ENCODE data around the gene SPINK5.

SPINK5 gene

GRCh38 chr5:148060881-148061280, 2.9 kb upstream of the SPINK5 start:
- H3K9me3 ChIP-seq (ENCODE audit: insufficient read depth, low read depth, low read length): peaks cover 16% of the 10 kb centered on the region

DNA sequence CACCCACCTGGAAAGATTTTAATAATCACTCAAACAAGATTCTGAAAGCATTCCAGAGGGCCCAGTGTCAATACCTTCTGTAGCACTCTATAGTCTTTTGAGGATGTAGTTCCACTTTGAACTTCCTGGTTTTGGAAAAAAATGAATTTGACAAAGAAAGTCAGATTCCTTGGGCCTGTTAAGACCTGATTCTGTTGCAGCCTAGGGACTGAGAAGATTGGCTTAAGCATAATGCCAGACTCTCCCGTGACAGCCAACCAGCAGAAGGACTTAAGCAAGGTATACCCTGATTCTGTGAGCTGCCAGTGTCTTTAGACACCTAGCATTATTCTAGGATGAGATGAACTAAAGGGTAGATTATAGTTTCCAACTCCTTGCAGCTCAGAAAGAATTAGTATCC, 6.8 kb downstream of the SPINK5 start:
- H3K27me3 ChIP-seq (ENCODE audit: insufficient read depth, low read length): no peaks in the 10 kb centered on the region
- H3K4me3 ChIP-seq (ENCODE audit: low read length): no peak overlapping the region
- H3K27ac ChIP-seq (ENCODE audit: low read length): no peak overlapping the region
- H3K36me3 ChIP-seq (ENCODE audit: insufficient read depth, low read depth, low read length): no peaks in the 10 kb centered on the region
- peaks cover 5% of the 10 kb centered on the region; the same call in 1 of the 2 replicates for H3K4me1 ChIP-seq (ENCODE audit: insufficient read depth, low read length)
- no peak overlapping the region for H3K9ac ChIP-seq (ENCODE audit: low read depth, low read length)
- H3K9me3 ChIP-seq (ENCODE audit: insufficient read depth, low read depth, low read length): no peaks in the 10 kb centered on the region

More at GRCh38 chr5:148060881-148061280, 2.9 kb upstream of the SPINK5 start:
- Histone ChIP-seq H3K36me3 (ENCODE audit: insufficient read depth, low read depth, low read length) (no peaks in the 10 kb centered on the region), H3K27me3 (ENCODE audit: insufficient read depth, low read length) (no peaks in the 10 kb centered on the region), H3K4me3 (ENCODE audit: low read length) (no peak overlapping the region), H3K4me1 (ENCODE audit: insufficient read depth, low read length) (no peaks in the 10 kb centered on the region), H3K9ac (ENCODE audit: low read depth, low read length) (no peak overlapping the region), H3K27ac (ENCODE audit: low read length) (no peak overlapping the region)

GRCh38 chr5:148072207-148072606, 8.4 kb downstream of the SPINK5 start:
- Histone ChIP-seq H3K27ac (ENCODE audit: low read length) (no peak overlapping the region), H3K27me3 (ENCODE audit: insufficient read depth, low read length) (no peaks in the 10 kb centered on the region), H3K36me3 (ENCODE audit: insufficient read depth, low read depth, low read length) (no peaks in the 10 kb centered on the region), H3K9ac (ENCODE audit: low read depth, low read length) (no peak overlapping the region), H3K4me3 (ENCODE audit: low read length) (no peak overlapping the region), H3K9me3 (ENCODE audit: insufficient read depth, low read depth, low read length) (no peaks in the 10 kb centered on the region), H3K4me1 (ENCODE audit: insufficient read depth, low read length) (peaks cover 2% of the 10 kb centered on the region; the same call in 1 of the 2 replicates)

GRCh38 chr5:148075529-148075928, 11.7 kb downstream of the SPINK5 start:
- Histone ChIP-seq H3K27me3 (ENCODE audit: insufficient read depth, low read length) (no peaks in the 10 kb centered on the region), H3K4me1 (ENCODE audit: insufficient read depth, low read length) (peaks cover 2% of the 10 kb centered on the region; the same call in 1 of the 2 replicates), H3K9me3 (ENCODE audit: insufficient read depth, low read depth, low read length) (no peaks in the 10 kb centered on the region), H3K4me3 (ENCODE audit: low read length) (no peak overlapping the region), H3K9ac (ENCODE audit: low read depth, low read length) (no peak overlapping the region), H3K27ac (ENCODE audit: low read length) (no peak overlapping the region), H3K36me3 (ENCODE audit: insufficient read depth, low read depth, low read length) (no peaks in the 10 kb centered on the region)

DNA sequence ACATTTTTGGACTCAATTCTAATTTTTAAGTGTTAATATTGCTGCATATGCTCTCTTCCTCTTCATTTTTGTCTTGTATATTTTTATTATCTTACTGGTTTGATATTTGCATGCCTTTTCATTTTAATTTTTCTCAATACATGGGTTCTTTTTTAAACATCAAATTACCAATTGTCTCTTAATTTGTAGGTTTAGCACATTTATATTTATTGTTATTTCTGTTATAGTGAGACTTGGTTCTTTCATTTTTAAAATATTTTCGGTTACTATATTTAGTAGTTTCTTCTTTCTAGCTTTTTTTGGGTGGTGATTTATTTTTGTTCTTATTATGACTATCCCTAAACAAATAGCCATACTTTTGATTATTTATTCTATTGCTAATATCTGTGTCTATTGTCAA, 19.4 kb downstream of the SPINK5 start:
- no peak overlapping the region for H3K9ac ChIP-seq (ENCODE audit: low read depth, low read length)
- no peak overlapping the region for H3K27ac ChIP-seq (ENCODE audit: low read length)
- H3K4me3 ChIP-seq (ENCODE audit: low read length): no peak overlapping the region
- H3K9me3 ChIP-seq (ENCODE audit: insufficient read depth, low read depth, low read length): no peaks in the 10 kb centered on the region
- no peaks in the 10 kb centered on the region for H3K27me3 ChIP-seq (ENCODE audit: insufficient read depth, low read length)
- H3K4me1 ChIP-seq (ENCODE audit: insufficient read depth, low read length): no peaks in the 10 kb centered on the region
- no peaks in the 10 kb centered on the region for H3K36me3 ChIP-seq (ENCODE audit: insufficient read depth, low read depth, low read length)

DNA sequence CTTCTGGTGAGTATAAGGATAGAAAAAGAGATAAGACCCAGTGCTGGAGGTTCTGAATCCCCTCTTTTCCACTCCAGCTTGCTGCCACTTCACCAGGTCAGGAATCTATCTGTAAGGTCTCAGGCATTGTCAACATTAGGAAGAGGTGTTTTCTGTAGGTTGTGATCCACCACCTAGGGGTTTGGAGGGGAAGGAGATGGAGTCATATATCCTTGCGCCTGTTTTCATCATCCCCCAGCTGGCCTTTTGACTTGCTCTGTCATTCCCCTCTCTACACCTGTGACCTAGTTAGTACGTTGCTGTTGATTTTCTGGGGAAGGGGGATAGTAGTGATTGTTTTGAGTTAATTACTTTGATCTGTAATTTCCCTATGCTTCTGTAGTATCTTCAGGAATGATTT, 20.5 kb downstream of the SPINK5 start:
- Histone ChIP-seq H3K36me3 (ENCODE audit: insufficient read depth, low read depth, low read length) (no peaks in the 10 kb centered on the region), H3K9ac (ENCODE audit: low read depth, low read length) (no peak overlapping the region), H3K4me3 (ENCODE audit: low read length) (no peak overlapping the region), H3K9me3 (ENCODE audit: insufficient read depth, low read depth, low read length) (no peaks in the 10 kb centered on the region), H3K27ac (ENCODE audit: low read length) (no peak overlapping the region), H3K4me1 (ENCODE audit: insufficient read depth, low read length) (no peaks in the 10 kb centered on the region), H3K27me3 (ENCODE audit: insufficient read depth, low read length) (no peaks in the 10 kb centered on the region)

GRCh38 chr5:148085310-148085709, 21.5 kb downstream of the SPINK5 start:
- no peak overlapping the region for H3K4me3 ChIP-seq (ENCODE audit: low read length)
- no peaks in the 10 kb centered on the region for H3K27me3 ChIP-seq (ENCODE audit: insufficient read depth, low read length)
- no peaks in the 10 kb centered on the region for H3K36me3 ChIP-seq (ENCODE audit: insufficient read depth, low read depth, low read length)
- H3K27ac ChIP-seq (ENCODE audit: low read length): no peak overlapping the region
- H3K4me1 ChIP-seq (ENCODE audit: insufficient read depth, low read length): peaks cover 2% of the 10 kb centered on the region; the same call in 1 of the 2 replicates
- H3K9me3 ChIP-seq (ENCODE audit: insufficient read depth, low read depth, low read length): no peaks in the 10 kb centered on the region
- no peak overlapping the region for H3K9ac ChIP-seq (ENCODE audit: low read depth, low read length)

- Histone ChIP-seq H3K9me3 (ENCODE audit: insufficient read depth, low read depth, low read length) (no peaks in the 10 kb centered on the region), H3K27me3 (ENCODE audit: insufficient read depth, low read length) (no peaks in the 10 kb centered on the region), H3K9ac (ENCODE audit: low read depth, low read length) (no peak overlapping the region), H3K4me3 (ENCODE audit: low read length) (no peak overlapping the region), H3K27ac (ENCODE audit: low read length) (no peak overlapping the region), H3K36me3 (ENCODE audit: insufficient read depth, low read depth, low read length) (no peaks in the 10 kb centered on the region), H3K4me1 (ENCODE audit: insufficient read depth, low read length) (peaks cover 3% of the 10 kb centered on the region; the same call in 1 of the 2 replicates)
These were observed 22.4 kb downstream of the SPINK5 start for GRCh38 chr5:148085977-148086705.

- no peaks in the 10 kb centered on the region for H3K9me3 ChIP-seq (ENCODE audit: insufficient read depth, low read depth, low read length)
- no peak overlapping the region for H3K9ac ChIP-seq (ENCODE audit: low read depth, low read length)
- H3K36me3 ChIP-seq (ENCODE audit: insufficient read depth, low read depth, low read length): no peaks in the 10 kb centered on the region
- H3K27ac ChIP-seq (ENCODE audit: low read length): no peak overlapping the region
- peaks cover 3% of the 10 kb centered on the region; the same call in 1 of the 2 replicates for H3K4me1 ChIP-seq (ENCODE audit: insufficient read depth, low read length)
- H3K4me3 ChIP-seq (ENCODE audit: low read length): no peak overlapping the region
- H3K27me3 ChIP-seq (ENCODE audit: insufficient read depth, low read length): no peaks in the 10 kb centered on the region
These were observed 26.5 kb downstream of the SPINK5 start for GRCh38 chr5:148090146-148090772.

DNA sequence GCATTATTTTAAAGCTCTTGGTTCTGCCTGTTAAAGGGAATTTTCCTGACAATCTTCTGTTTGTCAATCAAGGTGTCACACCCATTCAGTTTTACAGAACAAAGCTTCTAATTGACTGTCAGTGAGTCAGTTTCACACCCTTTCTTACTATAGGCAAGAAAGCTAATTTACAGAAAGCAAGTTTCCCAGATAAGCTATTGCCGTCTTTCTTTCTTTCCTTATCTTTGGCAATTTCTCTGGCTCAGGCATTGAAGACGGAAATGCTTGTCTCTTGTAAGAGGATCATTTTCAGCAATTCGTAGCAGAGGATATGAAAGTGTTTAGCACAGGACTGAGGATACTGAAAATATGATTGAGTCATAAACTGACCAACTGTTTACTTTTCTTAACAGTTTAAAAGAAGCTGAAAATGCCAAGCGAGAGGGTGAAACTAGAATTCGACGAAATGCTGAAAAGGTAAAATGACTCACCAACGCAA, 27.0 kb downstream of the SPINK5 start:
- no peak overlapping the region for H3K27ac ChIP-seq (ENCODE audit: low read length)
- H3K9ac ChIP-seq (ENCODE audit: low read depth, low read length): no peak overlapping the region

GRCh38 chr5:148091991-148092964, 28.5 kb downstream of the SPINK5 start:
- Histone ChIP-seq H3K4me1 (ENCODE audit: insufficient read depth, low read length) (peaks cover 3% of the 10 kb centered on the region; the same call in 1 of the 2 replicates), H3K27ac (ENCODE audit: low read length) (no peak overlapping the region)

More for the DNA sequence above, 27.0 kb downstream of the SPINK5 start:
- H3K27me3 ChIP-seq (ENCODE audit: insufficient read depth, low read length): no peaks in the 10 kb centered on the region
- H3K36me3 ChIP-seq (ENCODE audit: insufficient read depth, low read depth, low read length): no peaks in the 10 kb centered on the region
- H3K4me3 ChIP-seq (ENCODE audit: low read length): no peak overlapping the region
- peaks cover 3% of the 10 kb centered on the region; the same call in 1 of the 2 replicates for H3K4me1 ChIP-seq (ENCODE audit: insufficient read depth, low read length)
- H3K9me3 ChIP-seq (ENCODE audit: insufficient read depth, low read depth, low read length): no peaks in the 10 kb centered on the region

More at GRCh38 chr5:148091991-148092964, 28.5 kb downstream of the SPINK5 start:
- no peaks in the 10 kb centered on the region for H3K9me3 ChIP-seq (ENCODE audit: insufficient read depth, low read depth, low read length)
- H3K36me3 ChIP-seq (ENCODE audit: insufficient read depth, low read depth, low read length): no peaks in the 10 kb centered on the region
- no peaks in the 10 kb centered on the region for H3K27me3 ChIP-seq (ENCODE audit: insufficient read depth, low read length)
- H3K9ac ChIP-seq (ENCODE audit: low read depth, low read length): no peak overlapping the region
- no peak overlapping the region for H3K4me3 ChIP-seq (ENCODE audit: low read length)

Data from iPS-20b (cell line).